IPS DF 19.7 (cell line): ENCODE data around the gene ANKRD44.

Source experiments
- DNase-seq: peaks from one replicate; pipeline ENCODE4 v3.0.0-alpha.2; 2013; ENCODE audit warnings: low read depth, low spot score

The ANKRD44 gene

DNA sequence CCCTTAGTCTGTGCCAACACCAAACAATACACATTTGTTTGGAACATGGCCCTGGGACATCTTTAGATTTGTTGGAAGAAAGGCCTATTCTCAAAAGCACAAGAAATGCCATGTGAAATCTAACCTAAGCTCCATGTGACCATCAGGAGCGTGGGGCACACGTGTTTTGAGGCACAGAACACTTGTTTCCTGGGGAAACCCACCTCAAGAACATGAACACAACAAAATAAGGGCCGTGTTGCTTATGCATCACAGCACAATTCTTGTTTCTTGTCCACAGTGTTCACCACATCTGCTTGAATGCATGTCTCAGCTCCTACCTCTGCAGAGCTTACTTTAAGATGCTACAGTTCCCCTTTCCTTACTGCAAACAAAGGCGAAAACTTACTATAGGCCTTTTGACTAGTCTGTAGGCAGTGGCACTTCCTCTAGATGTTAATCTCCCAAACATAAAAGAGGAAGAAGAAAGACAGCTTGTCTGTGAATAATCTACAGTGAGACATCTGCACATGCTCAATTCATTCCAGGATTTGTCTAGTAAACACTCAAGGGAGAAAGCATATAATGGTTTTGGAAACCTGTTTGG lies 165.0 kb downstream of the ANKRD44 start:
- no peak for DNase-seq

DNA sequence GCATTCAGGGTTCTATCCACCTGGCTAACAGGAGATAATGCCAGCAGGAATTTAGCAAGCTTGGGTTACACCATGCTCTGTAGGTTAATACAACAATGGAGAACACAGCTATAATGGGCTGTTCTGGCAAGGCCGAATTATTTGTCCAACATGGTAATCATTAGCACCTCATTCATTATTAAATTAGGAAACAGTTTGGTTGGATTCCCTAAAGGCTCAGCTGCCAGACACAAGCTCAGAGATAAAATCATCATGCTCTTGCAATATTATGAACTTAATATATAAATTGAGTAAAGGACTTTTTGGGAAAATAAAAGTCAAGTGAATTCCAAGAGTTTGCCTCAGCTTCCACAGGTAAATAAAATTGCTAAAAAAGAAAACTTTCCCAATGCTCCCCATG lies 166.4 kb downstream of the ANKRD44 start:
- DNase-seq: no peak

DNA sequence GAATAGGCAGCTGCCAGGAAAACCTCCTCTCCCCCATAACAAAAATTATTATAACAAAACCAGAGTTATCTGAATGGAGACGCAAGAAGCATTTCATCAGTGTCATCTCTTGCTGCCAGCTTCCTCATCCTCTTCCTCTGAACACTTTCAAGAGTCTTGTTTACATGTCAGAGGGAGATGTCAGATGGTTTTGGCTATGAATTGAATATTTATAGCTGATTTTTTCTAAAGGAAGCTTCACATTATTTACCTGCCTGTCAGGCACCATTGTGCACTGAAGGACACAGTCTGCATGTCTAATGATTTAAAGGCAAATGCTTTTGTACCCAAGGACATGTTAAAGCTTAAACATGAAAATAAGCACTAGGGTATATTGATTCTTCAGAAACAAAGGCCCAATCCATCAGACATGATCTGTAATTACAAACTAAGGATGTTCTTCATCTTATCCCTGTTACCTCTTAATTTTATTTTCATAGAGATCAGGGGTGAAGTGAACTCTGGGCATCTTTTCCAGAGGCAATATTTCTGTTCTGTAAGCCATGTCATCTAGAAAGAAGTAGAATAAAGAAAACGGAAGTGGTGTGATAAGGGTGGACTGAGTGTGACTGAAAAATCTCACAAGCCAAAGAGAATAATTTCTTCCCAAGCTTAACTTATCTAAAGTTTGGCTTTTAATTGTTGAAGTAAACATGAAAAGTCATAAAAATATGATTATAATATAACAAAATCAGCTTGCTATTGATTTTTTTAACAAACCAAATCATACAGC lies 168.7 kb downstream of the ANKRD44 start:
- DNase-seq: no peak

DNA sequence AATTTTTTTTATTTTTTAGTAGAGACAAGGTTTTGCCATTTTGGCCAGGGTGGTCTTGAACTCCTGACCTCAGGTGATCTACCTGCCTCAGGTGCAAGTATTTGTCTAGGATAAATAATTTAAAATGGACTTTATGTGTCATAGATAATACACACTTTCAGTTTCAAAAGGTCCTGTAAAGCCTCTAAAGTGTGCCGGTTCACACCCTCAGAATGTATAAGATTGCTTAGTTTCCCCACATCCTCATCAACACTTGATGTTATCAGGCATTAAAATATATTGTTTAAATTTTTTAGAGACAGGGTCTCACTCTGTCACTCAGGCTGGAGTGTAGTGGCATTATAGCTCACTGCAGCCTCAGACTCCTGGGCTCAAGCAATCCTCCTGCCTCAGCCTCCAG lies 170.5 kb downstream of the ANKRD44 start:
- no peak for DNase-seq

DNA sequence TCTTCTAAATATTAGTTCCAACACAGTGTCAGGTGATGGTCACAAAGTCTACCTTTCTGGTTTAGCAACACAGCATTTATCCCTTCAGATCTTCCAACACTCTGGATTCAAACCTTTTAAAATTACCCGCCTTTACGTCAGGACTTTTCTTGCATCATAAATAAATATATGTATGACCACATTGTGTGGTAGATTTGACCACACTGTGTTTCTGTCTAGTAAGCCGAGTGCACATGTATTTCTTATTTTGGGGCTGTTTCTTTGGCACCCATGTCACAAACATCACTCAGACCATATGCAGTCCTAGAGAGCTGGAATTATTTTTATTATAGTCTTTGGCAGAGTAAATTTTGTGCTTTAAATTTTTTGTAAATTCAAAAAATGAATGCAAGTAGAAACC lies 172.1 kb downstream of the ANKRD44 start:
- no peak for DNase-seq

DNA sequence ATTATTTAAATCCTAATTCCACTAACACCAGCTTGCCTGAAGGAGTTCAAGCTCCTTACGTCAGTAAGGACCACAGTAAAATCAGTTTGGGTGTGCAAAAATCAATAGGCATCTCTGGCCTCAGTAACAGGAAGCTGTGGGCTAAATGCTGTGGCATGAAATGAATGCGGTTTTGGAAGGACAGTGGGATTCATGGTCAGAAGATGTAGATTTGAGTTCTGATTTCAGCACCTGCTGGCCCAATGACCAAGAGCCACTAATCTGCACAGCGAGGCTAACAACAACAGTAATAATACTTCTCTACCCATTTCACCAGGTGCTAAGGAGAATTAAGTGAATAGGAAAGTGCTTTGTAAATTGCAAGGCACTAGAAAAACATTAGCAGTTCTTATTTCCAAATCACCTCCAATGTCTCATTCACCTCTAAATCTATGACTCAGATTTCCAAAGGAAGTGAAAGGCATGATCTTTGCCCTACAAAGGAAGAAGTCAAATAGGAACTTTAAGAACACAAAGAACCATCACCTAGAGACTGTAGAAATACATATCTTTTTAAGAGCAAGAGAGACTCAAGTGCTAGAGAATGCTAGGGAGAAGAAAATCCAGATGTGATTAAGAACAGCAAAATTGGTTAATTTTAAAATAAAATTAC lies 172.6 kb downstream of the ANKRD44 start:
- no peak for DNase-seq

DNA sequence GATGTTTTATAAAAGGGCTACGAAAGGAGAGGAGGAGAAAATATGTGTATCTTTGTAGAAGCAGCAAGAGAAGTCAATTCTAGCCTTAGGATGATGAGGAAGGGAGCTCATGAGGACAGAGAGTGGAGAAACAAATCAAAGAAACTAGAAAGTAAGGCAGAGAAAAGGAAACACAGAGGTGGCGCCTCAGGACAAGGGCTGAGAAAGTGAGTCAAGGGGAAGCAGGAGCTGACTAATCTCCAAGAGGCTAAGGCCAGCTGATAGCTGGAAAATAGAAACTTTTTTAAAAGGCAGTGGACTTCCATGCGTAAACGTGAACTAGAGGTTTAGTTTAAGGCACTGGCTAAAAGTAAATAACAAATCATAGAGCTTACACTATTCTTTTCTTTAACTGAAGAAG lies 173.3 kb downstream of the ANKRD44 start:
- no peak for DNase-seq

DNA sequence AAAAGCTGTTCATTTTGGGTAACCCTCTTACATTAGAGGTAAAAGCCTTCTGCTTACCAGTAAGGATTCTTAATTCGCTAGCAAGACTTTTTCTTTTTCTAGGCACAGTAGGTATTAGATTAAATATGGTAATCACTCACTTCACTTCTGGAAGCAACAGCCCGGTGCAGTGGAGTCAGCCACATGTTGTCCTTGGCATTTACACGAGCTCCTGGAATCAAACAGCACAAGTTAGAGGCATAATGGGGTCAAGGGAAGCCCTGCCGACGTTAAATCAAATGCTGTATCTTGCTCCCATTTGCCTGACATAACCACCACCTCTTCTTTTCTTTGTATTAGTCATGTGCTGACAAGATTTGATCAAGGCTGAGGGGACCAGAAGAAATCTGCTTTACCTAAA lies 174.1 kb downstream of the ANKRD44 start:
- DNase-seq: no peak

DNA sequence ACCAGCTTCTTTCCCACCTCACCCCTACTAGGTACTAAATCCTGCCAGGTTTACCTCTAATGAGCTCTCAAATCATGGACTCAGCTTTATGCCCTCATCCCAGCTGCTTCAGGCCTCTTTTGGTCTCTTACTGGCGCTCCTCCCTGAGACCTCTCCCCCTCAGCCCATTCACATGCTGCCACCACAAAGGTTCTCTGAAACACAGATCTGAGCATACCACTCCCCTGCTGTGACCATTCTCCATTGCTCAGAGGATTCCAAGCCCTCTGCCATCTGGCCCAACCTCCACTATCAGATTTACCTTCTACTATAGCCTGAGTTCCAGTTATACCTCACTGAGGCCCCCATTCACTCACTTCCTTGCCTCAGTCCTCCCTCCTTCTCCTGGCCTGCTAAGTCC lies 174.8 kb downstream of the ANKRD44 start:
- DNase-seq: no peak

DNA sequence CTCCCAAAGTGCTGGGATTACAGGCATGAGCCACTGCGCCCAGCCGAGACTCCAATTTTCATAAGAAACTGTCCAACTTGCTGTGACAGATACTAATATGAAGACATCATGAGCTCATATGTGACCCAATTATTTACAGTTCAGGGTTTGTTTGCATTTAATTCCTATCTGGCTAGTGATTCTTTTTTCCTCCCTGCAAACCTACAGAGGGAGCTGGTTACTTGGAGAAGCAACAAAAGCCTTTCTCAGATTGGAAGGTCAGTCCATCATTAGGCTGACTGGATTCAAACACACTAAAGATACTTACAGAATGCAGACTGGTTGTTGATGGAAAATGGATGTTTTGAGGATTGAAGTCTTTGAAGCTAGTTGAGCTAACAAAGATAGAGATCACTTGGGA lies 176.4 kb downstream of the ANKRD44 start:
- no peak for DNase-seq

DNA sequence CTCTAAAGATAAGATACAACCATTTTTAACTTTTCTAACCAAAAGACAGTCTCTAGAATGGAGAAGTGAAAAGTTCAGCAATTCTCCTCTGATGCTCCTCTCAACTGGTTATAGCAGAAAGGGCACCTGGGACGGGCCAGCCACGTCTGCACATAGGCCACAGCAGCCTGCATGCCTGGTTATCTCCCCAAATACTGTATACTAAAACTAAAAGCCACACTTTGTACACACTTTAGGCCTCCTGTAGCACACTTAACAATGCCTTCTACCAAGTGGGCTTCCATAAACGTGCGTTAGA lies 179.1 kb downstream of the ANKRD44 start:
- DNase-seq: no peak

DNA sequence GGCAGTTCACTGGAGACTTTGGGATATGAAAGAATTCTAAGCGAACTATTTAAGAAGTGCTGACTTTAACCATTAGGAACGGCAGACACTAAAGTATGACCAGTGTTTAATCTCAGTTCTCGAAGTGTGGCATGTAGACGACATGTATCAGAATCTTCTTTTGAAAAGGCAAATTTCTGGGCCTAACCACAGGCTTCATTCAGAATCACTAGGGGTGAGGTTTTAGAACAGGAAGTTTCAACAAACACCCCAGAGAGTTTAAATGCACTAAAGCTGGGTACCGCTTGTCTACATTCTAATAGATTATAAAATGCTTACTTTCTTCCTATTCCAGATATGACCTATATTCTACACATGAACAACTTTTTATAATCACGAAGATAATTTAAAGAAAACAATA lies 180.3 kb downstream of the ANKRD44 start:
- no peak for DNase-seq

DNA sequence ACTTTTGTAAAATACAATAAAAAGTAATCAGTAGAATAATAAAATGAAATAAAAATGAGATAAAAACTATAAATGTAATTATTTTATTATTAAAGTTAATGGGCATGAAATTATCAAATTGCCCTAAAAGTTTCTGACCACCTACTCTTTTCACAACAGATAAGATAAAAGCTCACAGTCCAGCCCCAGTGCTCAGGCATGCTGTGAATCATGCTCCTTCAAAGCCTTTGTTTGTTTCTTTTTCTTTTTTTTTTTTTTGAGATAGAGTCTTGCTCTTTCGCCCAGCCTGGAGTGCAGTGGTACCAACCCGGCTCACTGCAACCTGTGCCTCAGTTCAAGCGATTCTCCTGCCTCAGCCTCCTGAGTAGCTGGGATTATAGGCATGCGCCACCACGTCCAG lies 181.7 kb downstream of the ANKRD44 start:
- no peak for DNase-seq

DNA sequence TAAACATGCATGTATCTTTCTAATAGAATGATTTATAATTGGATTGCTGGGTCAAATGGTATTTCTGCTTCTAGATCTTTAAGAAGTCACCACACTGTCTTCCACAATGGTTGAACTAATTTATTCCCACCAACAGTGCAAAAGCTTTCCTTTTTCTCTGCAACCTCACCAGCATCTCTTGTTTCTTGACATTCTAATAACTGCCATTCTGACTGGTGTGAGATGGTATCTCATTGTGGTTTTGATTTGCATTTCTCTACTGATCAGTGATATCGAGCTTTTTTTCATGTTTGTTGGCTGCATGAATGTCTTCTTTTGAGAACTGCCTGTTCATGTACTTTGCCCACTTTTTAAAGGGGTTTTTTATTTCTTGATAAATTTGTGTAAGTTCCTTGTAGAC lies 182.5 kb downstream of the ANKRD44 start:
- DNase-seq: no peak

DNA sequence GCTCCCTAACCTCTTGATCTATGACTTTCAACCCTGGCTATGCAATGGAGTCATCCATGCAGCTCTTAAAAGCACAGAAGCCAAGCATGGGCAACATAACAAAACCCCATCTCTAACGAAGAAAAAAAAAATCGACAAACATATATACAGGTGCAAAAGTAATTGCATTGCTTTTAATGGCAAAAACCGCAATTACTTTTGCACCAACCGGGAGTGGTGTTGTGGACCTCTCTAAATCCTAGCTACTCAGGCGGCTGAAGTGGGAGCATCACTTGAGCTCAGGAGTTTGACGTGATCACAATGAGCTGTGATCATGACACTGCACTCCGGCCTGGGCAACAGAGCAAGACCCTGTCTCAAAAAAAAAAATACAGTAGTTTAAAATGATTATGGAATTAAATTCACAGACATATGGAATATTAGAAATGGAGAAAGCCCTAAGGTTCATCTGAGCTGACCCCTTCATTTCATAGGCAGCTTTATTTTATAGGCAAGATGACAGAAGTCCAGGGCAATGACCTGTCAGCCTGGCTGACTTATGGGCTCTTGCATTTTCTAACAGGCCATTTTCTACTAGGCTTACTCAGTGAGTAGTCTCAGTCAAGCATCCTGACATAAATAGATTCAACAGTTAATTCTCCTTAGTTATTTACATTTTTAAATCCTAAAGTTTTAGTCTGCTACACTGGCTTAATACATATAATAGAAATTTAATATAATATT lies 183.8 kb downstream of the ANKRD44 start:
- no peak for DNase-seq

DNA sequence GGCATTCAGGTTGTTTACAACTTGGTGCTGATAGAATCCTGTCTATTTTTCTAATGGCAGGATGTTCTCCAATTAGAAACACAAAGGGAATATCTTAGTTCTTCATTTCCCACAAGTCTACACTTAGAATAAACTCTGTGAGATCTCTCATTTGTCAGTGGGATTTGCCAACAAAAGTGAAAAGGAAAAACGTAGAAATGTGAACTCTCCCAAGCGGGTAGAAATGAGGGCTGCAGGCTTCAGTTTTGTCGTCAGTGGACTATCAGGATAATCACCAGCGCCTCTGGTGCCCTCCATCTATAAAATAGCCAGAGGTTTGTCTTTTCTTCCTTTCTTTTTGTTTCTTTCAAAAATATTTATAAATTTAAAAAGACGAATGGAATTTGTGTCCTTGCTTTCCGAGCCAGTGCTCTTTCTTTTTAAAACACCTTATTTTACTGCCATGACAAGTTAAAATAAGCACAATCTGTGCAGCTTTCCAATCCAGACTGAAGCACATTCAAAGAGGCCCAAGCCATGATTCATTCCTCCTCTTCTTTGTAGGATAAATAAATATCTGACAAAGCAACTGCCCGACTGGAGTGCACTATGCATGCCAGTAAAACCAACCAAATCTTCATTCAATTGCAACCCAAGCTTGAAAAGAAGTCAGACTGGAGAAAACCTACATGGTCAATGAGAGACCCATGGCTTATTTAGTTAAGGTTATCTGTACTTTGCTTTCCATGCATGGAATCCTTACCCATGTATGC lies 185.8 kb downstream of the ANKRD44 start:
- DNase-seq: no peak

DNA sequence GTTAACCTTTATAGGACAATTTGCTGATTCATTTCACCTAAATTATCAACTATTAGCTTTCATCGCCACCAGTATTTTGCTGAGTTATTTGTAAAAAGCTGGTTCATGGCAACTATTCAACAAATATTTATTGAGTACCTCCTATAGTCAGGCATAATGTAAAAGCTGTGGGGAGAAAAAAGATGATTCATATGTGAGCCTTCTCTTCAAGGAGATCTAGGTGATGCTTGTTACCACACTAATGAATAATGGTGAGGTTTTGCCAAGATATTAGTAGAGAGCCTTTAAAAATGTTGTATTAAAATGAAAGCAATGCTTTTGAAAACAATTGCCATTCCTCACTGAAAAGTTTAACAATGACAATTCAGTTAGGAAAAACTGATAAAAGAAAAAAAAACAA lies 187.8 kb downstream of the ANKRD44 start:
- DNase-seq: no peak

DNA sequence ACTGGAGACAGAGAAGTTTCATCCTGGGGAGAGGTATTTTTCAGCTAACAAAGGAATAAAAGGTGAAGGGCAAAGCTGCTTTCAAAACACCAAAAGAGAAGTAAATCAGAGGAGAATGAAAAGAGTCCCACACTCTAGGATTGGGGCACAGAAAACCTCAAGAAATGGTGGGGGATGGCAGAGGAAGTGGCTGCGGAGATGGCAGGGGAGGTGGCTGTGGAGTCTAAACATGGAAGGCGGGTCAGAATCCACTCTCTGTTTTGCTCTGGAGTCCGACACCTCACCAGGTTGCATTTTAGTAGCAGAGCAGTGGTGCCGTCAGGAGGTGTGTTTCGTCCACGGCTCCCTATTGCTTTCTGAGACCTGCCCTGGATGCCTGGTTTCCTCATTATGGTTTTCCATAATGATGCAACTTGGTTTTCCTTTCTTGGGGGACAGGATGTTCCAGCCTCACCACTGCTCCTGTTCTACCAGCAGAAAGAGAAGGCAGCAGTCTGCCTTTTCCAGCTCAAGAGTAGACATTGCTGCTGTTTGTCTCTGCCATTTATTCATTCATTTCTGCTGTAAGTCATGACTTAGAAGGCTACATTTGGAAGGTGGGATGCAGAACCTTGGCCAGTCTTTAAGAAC lies 188.7 kb downstream of the ANKRD44 start:
- DNase-seq: no peak

DNA sequence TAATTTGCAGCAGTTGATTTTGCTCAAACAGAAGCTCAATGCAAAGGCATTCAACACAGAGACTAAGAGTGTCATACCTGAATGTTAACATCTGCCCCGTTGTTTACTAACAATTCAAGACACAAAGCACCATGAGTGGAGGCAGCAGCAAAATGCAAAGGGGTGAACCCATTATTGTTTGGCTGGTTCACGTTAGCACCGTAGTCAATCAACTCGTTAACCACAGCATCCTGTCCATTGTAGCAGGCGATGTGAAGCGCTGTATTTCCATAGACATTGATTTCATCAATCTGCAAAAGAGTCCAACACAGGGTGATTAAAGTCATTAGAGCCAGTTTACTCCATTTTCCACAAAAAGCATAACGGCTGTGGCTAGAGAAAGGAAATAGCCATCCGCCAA lies 189.3 kb downstream of the ANKRD44 start:
- no peak for DNase-seq

DNA sequence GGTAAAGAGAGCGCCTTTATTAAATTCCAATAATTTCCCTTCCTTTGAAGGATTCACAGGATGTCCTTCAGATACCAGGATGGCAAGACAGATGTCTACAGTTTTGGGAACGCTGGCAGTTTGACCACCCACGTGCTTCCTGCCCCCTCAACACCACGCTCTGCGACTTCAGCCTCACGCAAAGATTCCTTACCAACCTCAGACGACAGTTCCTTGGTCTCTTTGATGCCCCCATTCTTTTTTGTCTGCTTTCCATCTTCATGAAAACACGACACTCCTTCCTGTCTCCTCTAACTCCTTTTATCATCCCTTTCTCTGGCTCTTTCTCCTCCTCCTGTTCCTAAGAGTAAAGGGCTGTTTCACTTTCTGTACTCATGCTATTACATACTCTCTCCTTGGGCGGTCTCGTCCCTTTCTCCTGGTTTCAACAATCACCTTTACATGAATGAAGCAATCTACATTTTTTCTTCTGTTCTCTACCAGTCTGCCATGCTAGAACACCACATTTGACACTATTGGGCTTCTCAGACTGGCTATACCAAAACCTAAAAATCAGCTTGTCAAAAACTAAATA lies 194.2 kb downstream of the ANKRD44 start:
- DNase-seq: no peak

DNA sequence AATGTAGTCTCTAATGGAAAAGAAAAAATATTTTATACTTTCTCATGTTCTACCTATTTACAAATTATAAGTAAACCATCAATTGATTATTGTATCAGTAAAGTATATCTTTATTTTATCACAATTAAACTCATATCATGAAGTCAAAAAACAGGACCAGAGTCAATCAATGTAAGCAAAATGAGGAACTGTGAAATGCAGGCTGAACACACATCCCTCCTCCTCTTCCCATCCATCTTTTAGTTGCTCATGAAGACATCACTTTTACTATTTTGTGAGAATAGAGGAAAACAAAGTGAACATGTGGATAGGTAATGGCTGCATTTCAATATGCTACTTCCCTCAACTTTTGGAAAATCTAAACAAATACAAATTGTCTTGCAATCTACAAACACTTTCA lies 195.3 kb downstream of the ANKRD44 start:
- DNase-seq: no peak
